ENCODE measurements around the gene DIDO1.

- TF ChIP-seq EZH2 (conservative IDR thresholded peaks at IDR 0.05; ENCODE audit: low read depth, low read length) (no peak), ZNF567 (CRISPR knock-in tag; IDR thresholded peaks at IDR 0.05; ENCODE audit: borderline replicate concordance) (no peak), RNF219 (CRISPR knock-in tag; IDR thresholded peaks at IDR 0.05) (no peak), ZNF274 (CRISPR knock-in tag; IDR thresholded peaks at IDR 0.05) (no peak), SMAD1 (CRISPR knock-in tag; IDR thresholded peaks at IDR 0.05; ENCODE audit: borderline replicate concordance, low read depth) (no peak), SP2 (CRISPR knock-in tag; IDR thresholded peaks at IDR 0.05) (no peak), REST (IDR thresholded peaks at IDR 0.05; ENCODE audit: borderline replicate concordance in 1 of 2, low read depth in 1 of 2, low read length in 2 of 2) (no peak), ZNF564 (CRISPR knock-in tag; IDR thresholded peaks at IDR 0.05) (no peak)
Measured at GRCh38 chr20:62885046-62885895, 41.0 kb downstream of the DIDO1 start.

Measured in HepG2 (cell line).